Sigmoid colon (tissue), 7 donors: ENCODE measurements around the gene P3H3. TPM values are rescaled to one million over a fixed set of nuclear protein-coding genes. Genes with fewer than 3 reads are reported as not detected.

Experiments
- DNase-seq: peaks from one replicate; pipeline ENCODE4 v3.0.0-alpha.2; 2019
- H3K27ac ChIP-seq, 4 donors: fragments of 200-600 bp; sonication (generic); one replicate each; pipeline ENCODE4 v1.5.1; 2016 to 2019; ENCODE audit warnings: mild to moderate bottlenecking in 1 of 4
- H3K27me3 ChIP-seq, 3 donors: fragments of 200-600 bp; sonication (generic); one replicate each; pipeline ENCODE4 v1.5.1; 2019; ENCODE audit warnings: mild to moderate bottlenecking in 1 of 3
- H3K36me3 ChIP-seq, 4 donors: fragments of 200-600 bp; sonication (generic); one replicate each; pipeline ENCODE4 v1.5.1; 2016 to 2019
- H3K4me1 ChIP-seq, 4 donors: fragments of 200-600 bp; sonication (generic); one replicate each; pipeline ENCODE4 v1.5.1; 2017 to 2019
- H3K4me3 ChIP-seq, 4 donors: fragments of 200-600 bp; sonication (generic); one replicate each; pipeline ENCODE4 v1.5.1; 2017 to 2019; ENCODE audit warnings: mild to moderate bottlenecking in 2 of 4, moderate library complexity in 1 of 4
- H3K9me3 ChIP-seq, 4 donors: fragments of 200-600 bp in 3 of 4; sonication (generic) in 3 of 4; one replicate each; pipeline versions ENCODE4 v1.5.1 to v1.6.1; 2013 to 2019
- CTCF ChIP-seq, 4 experiments: fragments of 450-650 bp in 3 of 4; fragments of 200-600 bp in 1 of 4; IDR thresholded peaks; one replicate each; pipeline ENCODE4 v1.5.1; 2016 to 2019; ENCODE audit warnings: antibody characterized with exemption in 4 of 4, mild to moderate bottlenecking in 3 of 4, moderate library complexity in 2 of 4
- EP300 ChIP-seq, 4 donors: sonication (generic); formaldehyde crosslinking; IDR thresholded peaks; one replicate each; pipeline ENCODE4 v1.6.1; 2017; ENCODE audit warnings: antibody characterized with exemption in 4 of 4
- POLR2A ChIP-seq, 2 donors: fragments of 450-650 bp; IDR thresholded peaks; one replicate each; pipeline ENCODE4 v1.6.1; 2016; ENCODE audit warnings: antibody characterized with exemption in 2 of 2, mild to moderate bottlenecking in 2 of 2, moderate library complexity in 2 of 2
- POLR2AphosphoS5 ChIP-seq, 4 donors: sonication (generic); formaldehyde crosslinking; IDR thresholded peaks; one replicate each; pipeline ENCODE4 v1.6.1; 2017; ENCODE audit warnings: antibody characterized with exemption in 4 of 4
- WGBS, 2 donors: extraction: QIAGEN DNeasy Blood & Tissue Kit; methylation state at CpG; one replicate each; pipeline ENCODE4 v1.1.7; 2013; 5-methylcytosine and 5-hydroxymethylcytosine counted together
- intact Hi-C: fragments of 100-400 bp; cut with DNase I; formaldehyde crosslinking; loops from one replicate; pipeline ENCODE4 v1.15.1; 2023
- polyA plus RNA-seq, 3 donors: library from polyadenylated mRNA; stranded (reverse); fragments of 200-250 nt; gene quantifications; one replicate each; pipeline ENCODE4 v1.2.3, GENCODE V29; 2013
- total RNA-seq, 4 donors: library from RNA; depleted of rRNA; stranded (reverse); fragments of >200 nt; gene quantifications; one replicate each; pipeline ENCODE4 v1.1.0, GENCODE V29; 2016
- donor health status: healthy with polysubstance abuse.
- donor health status: Bipolar disorder and iron deficiency.
- donor health status: healthy.

P3H3 gene
- total and polyA plus RNA-seq, 7 donors, result 0.60 to 69.8 (median 16.4) TPM

- H3K4me1 ChIP-seq, result no peaks in the 10 kb centered on the region
- TF ChIP-seq POLR2AphosphoS5 (IDR thresholded peaks at IDR 0.05), result no peak
- TF ChIP-seq EP300 (IDR thresholded peaks at IDR 0.05), result no peak
- no peak for TF ChIP-seq CTCF (IDR thresholded peaks at IDR 0.05)
- no peak for TF ChIP-seq POLR2A (IDR thresholded peaks at IDR 0.05)
- DNase-seq, result no peak
- WGBS, 2 donors, result 81 to 88% methylated on average over 4 of the region's 4 CpGs
- H3K27ac ChIP-seq, result no peak overlapping the region
- H3K36me3 ChIP-seq, result no peaks in the 10 kb centered on the region
- H3K9me3 ChIP-seq, result no peaks in the 10 kb centered on the region
- H3K27me3 ChIP-seq, result no peaks in the 10 kb centered on the region
- intact Hi-C loops, result no loop called here
- no peak overlapping the region for H3K4me3 ChIP-seq
Measured at GRCh38 chr12:6796576-6796975, 31.6 kb upstream of the P3H3 start.

DNA sequence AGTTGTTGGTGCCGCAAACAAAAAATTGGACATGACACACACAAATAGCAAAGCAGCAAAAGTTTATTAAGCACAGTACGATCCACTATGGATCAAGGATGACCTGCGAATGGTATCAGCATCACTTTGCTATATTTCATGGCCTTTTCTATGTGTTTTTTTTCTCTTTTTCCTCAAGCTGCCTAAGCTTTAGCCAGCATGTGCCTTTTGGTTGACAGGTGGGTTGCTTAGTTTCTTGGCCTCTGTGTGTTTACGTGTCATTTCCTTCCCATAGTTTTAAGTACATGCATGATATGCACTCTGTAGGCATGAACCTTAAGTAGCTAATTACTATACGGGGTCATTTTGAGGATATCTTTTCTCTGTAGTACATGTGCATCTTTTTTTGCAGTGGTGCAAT is 29.1 kb upstream of the P3H3 start:
- no peaks in the 10 kb centered on the region for H3K9me3 ChIP-seq
- H3K27me3 ChIP-seq, result no peaks in the 10 kb centered on the region
- no peaks in the 10 kb centered on the region for H3K36me3 ChIP-seq
- TF ChIP-seq POLR2AphosphoS5 (IDR thresholded peaks at IDR 0.05) (no peak), EP300 (IDR thresholded peaks at IDR 0.05) (no peak), CTCF (IDR thresholded peaks at IDR 0.05) (no peak), POLR2A (IDR thresholded peaks at IDR 0.05) (no peak)
- H3K4me1 ChIP-seq, result no peaks in the 10 kb centered on the region
- 88% methylated on average over 5 of the region's 5 CpGs for WGBS, 2 donors
- H3K4me3 ChIP-seq, result no peak overlapping the region
- H3K27ac ChIP-seq, result no peak overlapping the region
- DNase-seq, result no peak
- intact Hi-C loops, result no loop called here

DNA sequence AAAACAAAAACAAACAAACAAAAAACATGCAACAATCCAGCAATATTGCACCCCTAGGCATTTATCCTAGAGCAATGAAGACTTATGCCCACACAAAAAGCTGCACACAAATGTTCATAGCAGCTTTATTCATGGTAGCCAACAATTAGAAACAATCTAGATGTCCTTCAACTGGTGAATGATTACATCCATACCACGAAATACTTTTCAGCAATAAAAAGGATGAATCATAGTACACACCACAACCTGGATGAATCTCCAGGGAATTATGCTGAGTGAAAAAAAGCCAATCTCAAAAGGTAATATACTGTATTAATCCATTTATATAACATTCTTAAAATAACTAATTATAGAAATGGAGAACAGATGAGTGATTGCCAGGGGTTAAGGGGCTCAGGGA is 21.0 kb upstream of the P3H3 start:
- Histone ChIP-seq H3K27ac (no peak overlapping the region), H3K4me1 (no peaks in the 10 kb centered on the region), H3K9me3 (no peaks in the 10 kb centered on the region), H3K27me3 (no peaks in the 10 kb centered on the region), H3K36me3 (no peaks in the 10 kb centered on the region), H3K4me3 (no peak overlapping the region)
- WGBS, 2 donors, result 9 to 66% methylated on average over 1 of the region's 1 CpG
- intact Hi-C loops, result no loop called here
- TF ChIP-seq EP300 (IDR thresholded peaks at IDR 0.05), result no peak
- TF ChIP-seq CTCF (IDR thresholded peaks at IDR 0.05), result no peak
- TF ChIP-seq POLR2AphosphoS5 (IDR thresholded peaks at IDR 0.05), result no peak
- no peak for TF ChIP-seq POLR2A (IDR thresholded peaks at IDR 0.05)
- DNase-seq, result no peak

DNA sequence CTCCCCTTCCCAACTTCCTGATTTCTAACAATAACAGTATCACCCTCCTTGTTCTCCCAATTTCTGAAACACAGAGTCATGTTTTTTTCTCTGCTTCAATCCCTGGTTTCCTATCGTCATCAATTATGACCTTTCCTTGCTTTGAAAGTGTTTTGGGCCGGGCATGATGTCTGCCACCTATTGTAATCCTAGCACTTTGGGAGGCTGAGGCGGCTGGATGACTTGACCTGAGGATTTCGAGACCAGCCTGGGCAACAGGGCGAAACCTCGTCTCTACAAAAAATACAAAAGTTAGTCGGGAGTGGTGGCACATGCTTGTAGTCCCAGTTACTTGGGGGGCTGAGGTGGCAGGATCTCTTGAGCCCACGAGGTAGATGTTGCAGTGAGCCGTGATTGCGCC is 19.2 kb upstream of the P3H3 start:
- Histone ChIP-seq H3K9me3 (no peaks in the 10 kb centered on the region), H3K27ac (no peak overlapping the region), H3K4me1 (no peaks in the 10 kb centered on the region), H3K36me3 (no peaks in the 10 kb centered on the region), H3K4me3 (no peak overlapping the region), H3K27me3 (no peaks in the 10 kb centered on the region)
- 85 to 87% methylated on average over 10 of the region's 10 CpGs for WGBS, 2 donors
- intact Hi-C loops, result no loop called here
- TF ChIP-seq POLR2AphosphoS5 (IDR thresholded peaks at IDR 0.05), result no peak
- no peak for TF ChIP-seq POLR2A (IDR thresholded peaks at IDR 0.05)
- no peak for TF ChIP-seq EP300 (IDR thresholded peaks at IDR 0.05)
- TF ChIP-seq CTCF (IDR thresholded peaks at IDR 0.05), result no peak
- DNase-seq, result no peak

DNA sequence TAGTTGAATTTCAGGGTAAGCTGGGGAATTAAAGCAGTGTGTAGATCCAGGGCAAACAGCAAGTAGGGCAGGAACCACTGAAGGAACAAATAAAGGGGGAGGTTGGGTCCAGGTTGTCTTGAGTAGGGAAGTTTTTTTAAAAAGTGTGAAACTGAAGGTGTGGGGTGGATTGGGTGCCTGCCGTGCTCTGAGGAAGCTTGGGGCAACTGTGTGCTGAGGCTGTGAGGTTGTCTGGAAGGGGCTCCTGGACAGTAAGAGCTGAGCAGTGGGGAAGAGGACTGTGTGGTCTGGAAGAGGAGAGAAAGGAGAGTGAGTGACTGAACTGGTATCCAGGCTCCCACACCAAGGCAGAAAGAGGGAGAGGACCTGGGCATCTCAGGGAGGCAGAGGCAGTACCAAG is 17.4 kb upstream of the P3H3 start:
- Histone ChIP-seq H3K4me1 (no peaks in the 10 kb centered on the region), H3K4me3 (no peak overlapping the region), H3K9me3 (no peaks in the 10 kb centered on the region), H3K36me3 (no peaks in the 10 kb centered on the region), H3K27ac (no peak overlapping the region), H3K27me3 (no peaks in the 10 kb centered on the region)
- intact Hi-C loops, result no loop called here
- WGBS, 2 donors, result 68 to 77% methylated on average over 1 of the region's 1 CpG
- DNase-seq, result no peak
- TF ChIP-seq POLR2AphosphoS5 (IDR thresholded peaks at IDR 0.05) (no peak), EP300 (IDR thresholded peaks at IDR 0.05) (no peak), POLR2A (IDR thresholded peaks at IDR 0.05) (no peak), CTCF (IDR thresholded peaks at IDR 0.05) (no peak)
